CD14-positive monocyte (primary cell): ENCODE measurements around the gene USP43. TPM values are rescaled to one million over a fixed set of nuclear protein-coding genes. Genes with fewer than 3 reads are reported as not detected.

Experiments used
- DNase-seq, 3 donors: peaks; one replicate each; pipeline ENCODE4 v3.0.0-alpha.2; 2011 to 2022
- H2AFZ ChIP-seq: 2 replicates; pipeline ENCODE4 v1.6.0; 2012; ENCODE audit warnings: mild to moderate bottlenecking, low read depth, low read length, inconsistent platforms; ENCODE audit not compliant: insufficient read depth, poor library complexity, severe bottlenecking
- H3K27ac ChIP-seq, 2 donors: 1 replicate in 1 of 2; 2 replicates in 1 of 2; pipeline ENCODE4 v1.5.1; 2012 to 2013; ENCODE audit warnings: low read length in 2 of 2, control low read depth in 1 of 2, inconsistent platforms in 1 of 2, low read depth in 1 of 2, mild to moderate bottlenecking in 1 of 2
- H3K27me3 ChIP-seq, 2 donors: one replicate each; pipeline versions ENCODE4 v1.6.0 to v1.6.1; 2011 to 2013; ENCODE audit warnings: low read length in 2 of 2; ENCODE audit not compliant: control insufficient read depth in 2 of 2, insufficient read depth in 2 of 2
- H3K36me3 ChIP-seq, 2 donors: replicated peaks in 1 of 2; 1 replicate in 1 of 2; 2 replicates in 1 of 2; pipeline versions ENCODE4 v1.5.1 to v1.6.1; 2012 to 2013; ENCODE audit warnings: low read length in 2 of 2, control low read depth in 1 of 2, inconsistent platforms in 1 of 2, mild to moderate bottlenecking in 1 of 2; ENCODE audit not compliant: insufficient read depth in 2 of 2, control insufficient read depth in 1 of 2
- H3K4me1 ChIP-seq, 2 donors: 1 replicate in 1 of 2; 2 replicates in 1 of 2; pipeline versions ENCODE4 v1.5.1 to v1.6.1; 2012 to 2013; ENCODE audit warnings: low read length in 2 of 2, control low read depth in 1 of 2, inconsistent platforms in 1 of 2, mild to moderate bottlenecking in 1 of 2, moderate library complexity in 1 of 2; ENCODE audit not compliant: insufficient read depth in 2 of 2, control insufficient read depth in 1 of 2
- H3K4me2 ChIP-seq: replicated peaks from 2 replicates; pipeline ENCODE3; 2012; ENCODE audit warnings: low read length, moderate library complexity, mild to moderate bottlenecking; ENCODE audit not compliant: poor library complexity, severe bottlenecking; ENCODE audit errors: extremely low read depth
- H3K4me3 ChIP-seq, 3 experiments: fragments of 200-600 bp in 1 of 3; sonication (generic) in 1 of 3; replicated peaks in 1 of 3; 1 replicate in 2 of 3; 2 replicates in 1 of 3; pipeline ENCODE4 v1.5.1; 2011 to 2013; ENCODE audit warnings: low read length in 3 of 3, mild to moderate bottlenecking in 3 of 3, control low read depth in 2 of 3, low read depth in 2 of 3, inconsistent platforms in 1 of 3, moderate library complexity in 1 of 3
- H3K79me2 ChIP-seq: 2 replicates; pipeline ENCODE4 v1.6.0; 2012; ENCODE audit warnings: mild to moderate bottlenecking, control low read depth, inconsistent platforms, low read length, moderate library complexity; ENCODE audit not compliant: insufficient read depth
- H3K9ac ChIP-seq: 2 replicates; pipeline ENCODE4 v1.6.0; 2017; ENCODE audit warnings: low read length, mild to moderate bottlenecking; ENCODE audit not compliant: insufficient read depth, poor library complexity, severe bottlenecking
- H3K9me3 ChIP-seq, 2 donors: replicated peaks in 1 of 2; 1 replicate in 1 of 2; 2 replicates in 1 of 2; pipeline versions ENCODE4 v1.5.1 to v1.6.1; 2012 to 2013; ENCODE audit warnings: low read length in 2 of 2, control low read depth in 1 of 2; ENCODE audit not compliant: control insufficient read depth in 1 of 2, insufficient read depth in 1 of 2
- H4K20me1 ChIP-seq: 2 replicates; pipeline ENCODE4 v1.6.0; 2012; ENCODE audit warnings: mild to moderate bottlenecking, low read length, control low read depth, moderate library complexity; ENCODE audit not compliant: insufficient read depth
- H3K27ac Mint-ChIP-seq, 7 donors: one replicate each; pipeline ENCODE4 v1.8.0; 2020; ENCODE audit warnings: mild to moderate bottlenecking in 7 of 7, mixed read lengths in 7 of 7, moderate library complexity in 6 of 7, inconsistent platforms in 2 of 7
- H3K27me3 Mint-ChIP-seq, 3 donors: one replicate each; pipeline ENCODE4 v1.8.0; 2021 to 2022; ENCODE audit warnings: low read depth in 3 of 3, mild to moderate bottlenecking in 3 of 3, mixed read lengths in 3 of 3, moderate library complexity in 3 of 3, inconsistent platforms in 1 of 3
- H3K36me3 Mint-ChIP-seq, 2 donors: one replicate each; pipeline ENCODE4 v1.8.0; 2020; ENCODE audit warnings: mixed read lengths in 2 of 2, inconsistent platforms in 1 of 2, mild to moderate bottlenecking in 1 of 2
- H3K4me1 Mint-ChIP-seq: one replicate; pipeline ENCODE4 v1.8.0; 2020; ENCODE audit warnings: mild to moderate bottlenecking, mixed read lengths
- H3K4me3 Mint-ChIP-seq, 2 donors: one replicate each; pipeline ENCODE4 v1.8.0; 2020; ENCODE audit warnings: mild to moderate bottlenecking in 2 of 2, mixed read lengths in 2 of 2, moderate library complexity in 1 of 2
- H3K9me3 Mint-ChIP-seq, 7 donors: one replicate each; pipeline ENCODE4 v1.8.0; 2020 to 2022; ENCODE audit warnings: mixed read lengths in 7 of 7, mild to moderate bottlenecking in 6 of 7, moderate library complexity in 6 of 7, inconsistent platforms in 2 of 7
- CTCF ChIP-seq: fragments of 200-600 bp; IDR thresholded peaks from one replicate; pipeline ENCODE4 v1.8.0; 2022; ENCODE audit warnings: antibody characterized with exemption, mild to moderate bottlenecking
- WGBS: methylation state at CpG from one replicate; pipeline ENCODE4 v1.1.5; 2013; ENCODE audit warnings: missing lambda C conversion rate; ENCODE audit not compliant: insufficient coverage; 5-methylcytosine and 5-hydroxymethylcytosine counted together
- intact Hi-C, 2 donors: fragments of 100-400 bp; cut with micrococcal nuclease; formaldehyde crosslinking; loops; one replicate each; pipeline versions ENCODE4 v1.15.0 to v1.15.1; 2023
- polyA plus RNA-seq, 3 donors: library from polyadenylated mRNA; depleted of rRNA in 1 of 3; unstranded in 2 of 3; stranded (reverse) in 1 of 3; fragments of 300-500 nt in 2 of 3; fragments of >200 nt in 1 of 3; fragmentation: Illumina TruSeq in 2 of 3; gene quantifications; 1 replicate in 2 of 3; 2 replicates in 1 of 3; pipeline ENCODE4 v1.2.3, GENCODE V29; 2012 to 2021

Gene USP43
- polyA plus RNA-seq, 3 donors: 0.05 to 0.57 TPM; not detected in 1

- no peak overlapping the region for H3K9ac ChIP-seq
- intact Hi-C loops: no loop called here
- H3K4me1 ChIP-seq: no peaks in the 10 kb centered on the region
- no peak overlapping the region for H3K4me3 ChIP-seq
- H3K27me3 Mint-ChIP-seq: peaks cover 0 to 4% (median 3%) of the 10 kb centered on the region in 3 donors
- WGBS: 89% methylated on average over 2 of the region's 4 CpGs
- TF ChIP-seq CTCF: no peak
- H3K4me3 Mint-ChIP-seq: no peak overlapping the region
- H3K79me2 ChIP-seq: no peaks in the 10 kb centered on the region
- no peaks in the 10 kb centered on the region for H3K4me1 Mint-ChIP-seq
- H4K20me1 ChIP-seq: no peaks in the 10 kb centered on the region
- no peak overlapping the region for H3K27ac Mint-ChIP-seq
- H3K27me3 ChIP-seq: no peaks in the 10 kb centered on the region
- H3K27ac ChIP-seq: no peak overlapping the region
- no peaks in the 10 kb centered on the region for H3K36me3 Mint-ChIP-seq
- peaks cover 0 to 18% (median 10%) of the 10 kb centered on the region in 7 donors for H3K9me3 Mint-ChIP-seq
- no peaks in the 10 kb centered on the region for H3K36me3 ChIP-seq
- H3K4me2 ChIP-seq: no peak overlapping the region
- DNase-seq: no peak
- no peak overlapping the region for H2AFZ ChIP-seq
- peaks cover 5 to 10% of the 10 kb centered on the region in 2 donors for H3K9me3 ChIP-seq
These were observed 32.6 kb downstream of the USP43 start for GRCh38 chr17:9677896-9678295.

GRCh38 chr17:9684955-9685621 lies 39.8 kb downstream of the USP43 start:
- H3K4me1 Mint-ChIP-seq: no peaks in the 10 kb centered on the region
- DNase-seq: no peak
- Histone ChIP-seq H3K9me3 (peaks cover 2 to 6% of the 10 kb centered on the region in 2 donors), H3K4me3 (no peak overlapping the region), H3K27me3 (no peaks in the 10 kb centered on the region), H2AFZ (no peak overlapping the region), H3K36me3 (no peaks in the 10 kb centered on the region), H3K27ac (no peak overlapping the region), H3K4me2 (no peak overlapping the region), H3K79me2 (no peaks in the 10 kb centered on the region), H3K9ac (no peak overlapping the region), H3K4me1 (no peaks in the 10 kb centered on the region), H4K20me1 (no peaks in the 10 kb centered on the region)
- H3K4me3 Mint-ChIP-seq: no peak overlapping the region
- 88% methylated on average over 6 of the region's 10 CpGs for WGBS
- no peak for TF ChIP-seq CTCF
- peaks cover 0 to 18% (median 7%) of the 10 kb centered on the region in 7 donors for H3K9me3 Mint-ChIP-seq
- intact Hi-C loops: no loop called here
- H3K27ac Mint-ChIP-seq: no peak overlapping the region
- H3K27me3 Mint-ChIP-seq: no peaks in the 10 kb centered on the region
- H3K36me3 Mint-ChIP-seq: no peaks in the 10 kb centered on the region
